Measurements from ENCODE around the gene MICAL3. TPM values are rescaled to one million over a fixed set of nuclear protein-coding genes. Genes with fewer than 3 reads are reported as not detected.

The MICAL3 gene
- total and polyA plus RNA-seq, 9 of the 15 experiments (the other 6 are each of a cell fraction or from before 2014, with no cell fraction given) = 0.53 to 32.1 (median 12.3) TPM

DNA sequence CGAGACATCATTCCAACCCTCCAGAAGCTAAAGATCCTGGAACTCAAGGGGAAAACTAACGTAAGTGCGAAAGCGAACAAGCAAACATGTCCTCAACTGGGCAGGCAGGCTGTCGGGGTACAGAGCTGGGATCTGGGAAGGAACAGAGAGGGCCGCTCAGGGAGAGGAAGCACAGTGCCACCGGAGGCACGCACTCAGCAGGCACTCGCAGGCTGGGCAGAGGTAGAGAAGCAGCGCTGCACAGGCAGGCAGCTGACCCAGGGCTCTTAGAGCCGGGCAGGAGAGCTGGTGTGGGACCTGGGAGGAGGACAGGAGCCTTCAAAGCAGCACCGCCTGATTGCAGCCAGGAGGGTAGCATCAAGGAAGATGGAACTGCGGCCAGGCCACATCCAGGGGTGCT, 62.2 kb downstream of the MICAL3 start (continued):
- no peak for TF ChIP-seq FOSL1 (tag; conservative IDR thresholded peaks at IDR 0.05)
- no peak for TF ChIP-seq PHF8 (IDR thresholded peaks at IDR 0.05; ENCODE audit: borderline replicate concordance, low read length)
- no peak for TF ChIP-seq ZNF282 (CRISPR knock-in tag; IDR thresholded peaks at IDR 0.05)
- no peak for TF ChIP-seq ZNF197 (CRISPR knock-in tag; IDR thresholded peaks at IDR 0.05; ENCODE audit: low read depth)

DNA sequence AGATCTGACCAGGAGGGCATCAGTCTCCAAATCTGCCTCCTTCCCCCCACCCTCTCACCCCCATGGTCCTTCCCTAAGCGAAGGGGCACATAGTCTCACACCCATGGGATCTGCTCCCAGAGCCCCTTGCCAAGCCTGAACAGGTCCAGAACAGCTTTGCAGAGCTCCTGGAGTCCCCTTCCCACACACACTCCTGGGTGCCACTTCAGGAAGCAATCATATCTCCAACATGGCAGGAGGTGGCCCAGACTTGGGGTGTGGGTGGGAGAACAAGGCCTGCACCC, 63.0 kb downstream of the MICAL3 start:
- Histone ChIP-seq H3K4me1 (replicated peaks in 1 of 2; ENCODE audit: control insufficient read depth in 2 of 2, insufficient read depth in 2 of 2, low read length in 2 of 2) (peaks cover 9 to 10% of the 10 kb centered on the region in 2 experiments; a peak in 4 of 5 replicates), H3K79me2 (ENCODE audit: control insufficient read depth, insufficient read depth, low read length) (peaks cover 20% of the 10 kb centered on the region), H4K20me1 (replicated peaks; ENCODE audit: control insufficient read depth, insufficient read depth, low read length) (peaks cover 36% of the 10 kb centered on the region), H3K36me3 (ENCODE audit: control insufficient read depth, insufficient read depth, low read length) (no peaks in the 10 kb centered on the region), H2AFZ (ENCODE audit: low read depth, low read length) (no peak overlapping the region), H3K27ac (ENCODE audit: extremely low read depth, low read depth, low read length) (no peak overlapping the region), H3K9ac (ENCODE audit: insufficient read depth in 1 of 2, low read depth in 2 of 2, low read length in 2 of 2) (no peak overlapping the region), H3K27me3 (ENCODE audit: control insufficient read depth in 2 of 2, insufficient read depth in 2 of 2, low read length in 2 of 2) (no peaks in the 10 kb centered on the region), H3K9me3 (replicated peaks; ENCODE audit: control insufficient read depth, insufficient read depth, low read depth, low read length) (no peaks in the 10 kb centered on the region), H3K4me3 (no peak overlapping the region), H3K9me1 (ENCODE audit: control insufficient read depth, insufficient read depth, low read length) (no peaks in the 10 kb centered on the region), H3K4me2 (ENCODE audit: insufficient read depth, low read length) (no peak overlapping the region)
- WGBS (ENCODE audit: insufficient coverage, low coverage, missing lambda C conversion rate) = 0% methylated on average over 1 of the region's 1 CpG
- ChIA-PET CTCF (ENCODE audit: low intra/inter-chr PET ratio) (no interaction called here), POLR2A (interaction anchor here (0.6 to 1.7 kb wide), 2 partner anchors 9 to 50 kb away, joined by 3 to 7 read pairs; no protein-coding TSS in a partner anchor)
- in situ Hi-C loops (cut with MboI) = no loop called here
- no peak for ATAC-seq
- intact Hi-C loops (cut with micrococcal nuclease) = no loop called here
- no TSS peak for BruUV-seq (replicated peaks)
- DNase-seq (ENCODE audit: extremely low read depth in 1 of 4, low spot score in 3 of 4) = no peak
- no peak for FAIRE-seq
- TF ChIP-seq ZZZ3 (IDR thresholded peaks at IDR 0.05) (no peak), ZNF561 (CRISPR knock-in tag; conservative IDR thresholded peaks at IDR 0.05) (no peak), CCNT2 (IDR thresholded peaks at IDR 0.05; ENCODE audit: borderline replicate concordance, extremely low read depth, insufficient read length, low read depth, low read length) (no peak), MAFG (tag; conservative IDR thresholded peaks at IDR 0.05) (no peak), ZNF232 (CRISPR knock-in tag; IDR thresholded peaks at IDR 0.05) (no peak), TAF9B (IDR thresholded peaks at IDR 0.05; ENCODE audit: partially characterized antibody) (no peak), ZBTB2 (IDR thresholded peaks at IDR 0.05) (no peak), SPI1 (IDR thresholded peaks at IDR 0.05; ENCODE audit: borderline replicate concordance, low read depth, low read length) (no peak), ZNF316 (IDR thresholded peaks at IDR 0.05) (no peak)
- TF ChIP-seq, protein P1, sequence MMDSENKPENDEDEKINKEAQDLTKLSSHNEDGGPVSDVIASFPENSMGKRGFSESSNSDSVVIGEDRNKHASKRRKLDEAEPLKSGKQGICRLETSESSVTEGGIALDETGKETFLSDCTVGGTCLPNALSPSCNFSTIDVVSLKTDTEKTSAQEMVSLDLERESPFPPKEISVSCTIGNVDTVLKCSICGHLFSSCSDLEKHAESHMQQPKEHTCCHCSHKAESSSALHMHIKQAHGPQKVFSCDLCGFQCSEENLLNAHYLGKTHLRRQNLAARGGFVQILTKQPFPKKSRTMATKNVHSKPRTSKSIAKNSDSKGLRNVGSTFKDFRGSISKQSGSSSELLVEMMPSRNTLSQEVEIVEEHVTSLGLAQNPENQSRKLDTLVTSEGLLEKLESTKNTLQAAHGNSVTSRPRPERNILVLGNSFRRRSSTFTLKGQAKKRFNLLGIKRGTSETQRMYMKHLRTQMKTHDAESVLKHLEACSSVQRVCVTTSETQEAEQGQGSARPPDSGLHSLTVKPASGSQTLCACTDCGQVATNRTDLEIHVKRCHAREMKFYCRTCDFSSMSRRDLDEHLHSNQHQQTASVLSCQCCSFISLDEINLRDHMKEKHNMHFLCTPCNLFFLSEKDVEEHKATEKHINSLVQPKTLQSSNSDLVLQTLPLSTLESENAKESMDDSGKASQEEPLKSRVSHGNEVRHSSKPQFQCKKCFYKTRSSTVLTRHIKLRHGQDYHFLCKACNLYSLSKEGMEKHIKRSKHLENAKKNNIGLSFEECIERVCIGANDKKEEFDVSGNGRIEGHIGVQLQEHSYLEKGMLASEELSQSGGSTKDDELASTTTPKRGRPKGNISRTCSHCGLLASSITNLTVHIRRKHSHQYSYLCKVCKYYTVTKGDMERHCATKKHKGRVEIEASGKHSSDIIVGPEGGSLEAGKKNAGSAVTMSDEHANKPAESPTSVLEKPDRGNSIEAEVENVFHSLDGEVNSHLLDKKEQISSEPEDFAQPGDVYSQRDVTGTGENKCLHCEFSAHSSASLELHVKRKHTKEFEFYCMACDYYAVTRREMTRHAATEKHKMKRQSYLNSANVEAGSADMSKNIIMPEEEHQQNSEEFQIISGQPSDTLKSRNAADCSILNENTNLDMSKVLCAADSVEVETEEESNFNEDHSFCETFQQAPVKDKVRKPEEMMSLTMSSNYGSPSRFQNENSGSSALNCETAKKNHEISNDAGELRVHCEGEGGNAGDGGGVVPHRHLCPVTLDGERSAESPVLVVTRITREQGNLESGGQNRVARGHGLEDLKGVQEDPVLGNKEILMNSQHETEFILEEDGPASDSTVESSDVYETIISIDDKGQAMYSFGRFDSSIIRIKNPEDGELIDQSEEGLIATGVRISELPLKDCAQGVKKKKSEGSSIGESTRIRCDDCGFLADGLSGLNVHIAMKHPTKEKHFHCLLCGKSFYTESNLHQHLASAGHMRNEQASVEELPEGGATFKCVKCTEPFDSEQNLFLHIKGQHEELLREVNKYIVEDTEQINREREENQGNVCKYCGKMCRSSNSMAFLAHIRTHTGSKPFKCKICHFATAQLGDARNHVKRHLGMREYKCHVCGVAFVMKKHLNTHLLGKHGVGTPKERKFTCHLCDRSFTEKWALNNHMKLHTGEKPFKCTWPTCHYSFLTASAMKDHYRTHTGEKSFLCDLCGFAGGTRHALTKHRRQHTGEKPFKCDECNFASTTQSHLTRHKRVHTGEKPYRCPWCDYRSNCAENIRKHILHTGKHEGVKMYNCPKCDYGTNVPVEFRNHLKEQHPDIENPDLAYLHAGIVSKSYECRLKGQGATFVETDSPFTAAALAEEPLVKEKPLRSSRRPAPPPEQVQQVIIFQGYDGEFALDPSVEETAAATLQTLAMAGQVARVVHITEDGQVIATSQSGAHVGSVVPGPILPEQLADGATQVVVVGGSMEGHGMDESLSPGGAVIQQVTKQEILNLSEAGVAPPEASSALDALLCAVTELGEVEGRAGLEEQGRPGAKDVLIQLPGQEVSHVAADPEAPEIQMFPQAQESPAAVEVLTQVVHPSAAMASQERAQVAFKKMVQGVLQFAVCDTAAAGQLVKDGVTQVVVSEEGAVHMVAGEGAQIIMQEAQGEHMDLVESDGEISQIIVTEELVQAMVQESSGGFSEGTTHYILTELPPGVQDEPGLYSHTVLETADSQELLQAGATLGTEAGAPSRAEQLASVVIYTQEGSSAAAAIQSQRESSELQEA (IDR thresholded peaks at IDR 0.05; ENCODE audit: low read depth) = no peak

Data from K562 (cell line).